Neural cell (in vitro differentiated cells): ENCODE data around the gene HSD3B7.

Experiments
- CTCF ChIP-seq: fragments of 450-650 bp; IDR thresholded peaks from 2 replicates; pipeline ENCODE4 v1.5.1; 2014; ENCODE audit warnings: antibody characterized with exemption, mild to moderate bottlenecking, moderate library complexity; ENCODE audit not compliant: poor library complexity, severe bottlenecking
- EP300 ChIP-seq: fragments of 450-650 bp; conservative IDR thresholded peaks from 2 replicates; pipeline ENCODE4 v1.6.1; 2014; ENCODE audit warnings: antibody characterized with exemption, mild to moderate bottlenecking, moderate library complexity; ENCODE audit not compliant: poor library complexity, severe bottlenecking
- EZH2 ChIP-seq: fragments of 200-600, 300-800 bp; shearing (Covaris generic), sonication (generic); IDR thresholded peaks from 2 replicates; pipeline ENCODE4 v1.6.1; 2014; ENCODE audit warnings: antibody characterized with exemption, low read length, borderline replicate concordance, mild to moderate bottlenecking; ENCODE audit not compliant: insufficient read depth, poor library complexity, severe bottlenecking
- MXI1 ChIP-seq: fragments of 450-650 bp; conservative IDR thresholded peaks from 2 replicates; pipeline ENCODE4 v1.6.1; 2014; ENCODE audit warnings: antibody characterized with exemption, mild to moderate bottlenecking; ENCODE audit not compliant: poor library complexity, severe bottlenecking
- POLR2AphosphoS5 ChIP-seq: IDR thresholded peaks from 2 replicates; pipeline ENCODE4 v1.6.1; 2012
- RAD21 ChIP-seq: fragments of 450-650 bp; conservative IDR thresholded peaks from 2 replicates; pipeline ENCODE4 v1.6.1; 2014; ENCODE audit warnings: antibody characterized with exemption, mild to moderate bottlenecking, moderate library complexity
- REST ChIP-seq: IDR thresholded peaks from 2 replicates; pipeline ENCODE4 v1.6.1; 2012; ENCODE audit warnings: borderline replicate concordance
- SMC3 ChIP-seq: fragments of 450-650 bp; conservative IDR thresholded peaks from 2 replicates; pipeline ENCODE4 v1.6.1; 2014; ENCODE audit warnings: antibody characterized with exemption, mild to moderate bottlenecking, moderate library complexity; ENCODE audit not compliant: poor library complexity

GRCh38 chr16:31001507-31002249, 16.7 kb downstream of the HSD3B7 start:
- TF ChIP-seq CTCF (no peak), EZH2 (no peak), SMC3 (no peak), POLR2AphosphoS5 (no peak), EP300 (no peak), RAD21 (no peak), MXI1 (no peak), REST (no peak)
